HCT116 (cell line): ENCODE measurements around the gene TAF4. TPM values are rescaled to one million over a fixed set of nuclear protein-coding genes. Genes with fewer than 3 reads are reported as not detected.

Experiments
- ATAC-seq: fragments of 200-7000 bp; cut with Tn5 transposase; 2 replicates; pipeline ENCODE4 v1.9.1; 2020; ENCODE audit warnings: mild to moderate bottlenecking, moderate library complexity
- BruUV-seq: library from RNA; stranded (reverse); fragments of 400-500 nt; replicated peaks from 2 replicates; lab custom pipeline; 2021; lab: Mats Ljungman, UMichigan
- CTCF ChIA-PET: fragments of 300-600 bp; sonication (Branson Sonifier 250); formaldehyde crosslinking; loops from one replicate; lab custom pipeline; 2021; ENCODE audit warnings: antibody characterized with exemption; lab: Charles Lee
- POLR2A ChIA-PET: fragments of 300-600, 350-600 bp; sonication (Branson Sonifier 250); formaldehyde crosslinking; loops from one replicate; lab custom pipeline; 2021; ENCODE audit warnings: antibody characterized with exemption; lab: Charles Lee
- RAD21 ChIA-PET, 2 experiments: fragments of 300-600 bp; sonication (Branson Sonifier 250); formaldehyde crosslinking; loops; one replicate each; lab custom pipeline; 2023; ENCODE audit warnings: low total read pairs in 2 of 2; ENCODE audit not compliant: uncharacterized antibody in 2 of 2, unreplicated experiment in 2 of 2, low non-redundant PET in 1 of 2; lab: Charles Lee
- DNase-seq: peaks from one replicate; pipeline ENCODE4 v3.0.0-alpha.2; 2010; ENCODE audit warnings: low read depth, low spot score
- H2AFZ ChIP-seq: fragments of 200-600 bp; shearing (Covaris generic), sonication (generic); 2 replicates; pipeline ENCODE4 v1.6.1; 2017; ENCODE audit warnings: low read depth, mixed run types, mixed read lengths, antibody characterized with exemption, low read length; ENCODE audit not compliant: poor library complexity, severe bottlenecking
- H3K27ac ChIP-seq: 2 replicates; pipeline ENCODE4 v1.5.1; 2012; ENCODE audit warnings: low read depth, low read length
- H3K27me3 ChIP-seq: fragments of 200-600 bp; sonication (generic); 2 replicates; pipeline ENCODE4 v1.6.1; 2016; ENCODE audit warnings: mixed run types, low read length, mixed read lengths; ENCODE audit not compliant: insufficient read depth
- H3K36me3 ChIP-seq, 2 experiments: fragments of 200-500 bp in 1 of 2; fragments of 200-600 bp in 1 of 2; sonication (Bioruptor generic) in 1 of 2; sonication (generic) in 1 of 2; 2 replicates each; pipeline versions ENCODE4 v1.5.1 to v1.6.1; 2014 to 2016; ENCODE audit warnings: low read length in 2 of 2, inconsistent platforms in 1 of 2, mixed read lengths in 1 of 2, mixed run types in 1 of 2; ENCODE audit not compliant: insufficient read depth in 2 of 2, control insufficient read depth in 1 of 2
- H3K4me1 ChIP-seq, 2 experiments: fragments of 200-600 bp in 1 of 2; sonication (generic) in 1 of 2; 2 replicates each; pipeline versions ENCODE4 v1.5.1 to v1.6.1; 2012 to 2017; ENCODE audit warnings: low read length in 2 of 2, inconsistent platforms in 1 of 2, mild to moderate bottlenecking in 1 of 2, mixed read lengths in 1 of 2, mixed run types in 1 of 2, moderate library complexity in 1 of 2; ENCODE audit not compliant: insufficient read depth in 2 of 2, control insufficient read depth in 1 of 2
- H3K4me2 ChIP-seq: fragments of 200-600 bp; sonication (generic); 2 replicates; pipeline ENCODE4 v1.6.1; 2017; ENCODE audit warnings: mixed run types, low read length, mixed read lengths
- H3K4me3 ChIP-seq, 2 experiments: fragments of 200-600 bp in 1 of 2; sonication (generic) in 1 of 2; replicated peaks in 1 of 2; 2 replicates each; pipeline ENCODE4 v1.5.1; 2011 to 2016; ENCODE audit warnings: low read length in 2 of 2, control low read depth in 1 of 2, low read depth in 1 of 2, mild to moderate bottlenecking in 1 of 2, mixed read lengths in 1 of 2, mixed run types in 1 of 2
- H3K79me2 ChIP-seq: fragments of 200-600 bp; sonication (generic); 2 replicates; pipeline ENCODE4 v1.6.1; 2017; ENCODE audit warnings: mild to moderate bottlenecking, mixed run types, low read length, moderate library complexity, mixed read lengths; ENCODE audit not compliant: insufficient read depth
- H3K9ac ChIP-seq: fragments of 200-600 bp; sonication (generic); 2 replicates; pipeline ENCODE4 v1.6.1; 2016; ENCODE audit warnings: low read length, mixed read lengths
- H3K9me2 ChIP-seq: fragments of 200-600 bp; sonication (generic), shearing (Covaris generic); 2 replicates; pipeline ENCODE4 v1.6.1; 2017; ENCODE audit warnings: mixed run types, mild to moderate bottlenecking, moderate library complexity; ENCODE audit not compliant: insufficient read depth
- H3K9me3 ChIP-seq, 2 experiments: fragments of 200-500 bp in 1 of 2; fragments of 200-600 bp in 1 of 2; sonication (Bioruptor generic) in 1 of 2; sonication (generic) in 1 of 2; 2 replicates each; pipeline ENCODE4 v1.6.1; 2014 to 2017; ENCODE audit warnings: low read length in 2 of 2, mixed read lengths in 2 of 2, inconsistent platforms in 1 of 2, low read depth in 1 of 2, mild to moderate bottlenecking in 1 of 2, mixed run types in 1 of 2, moderate library complexity in 1 of 2; ENCODE audit not compliant: control insufficient read depth in 1 of 2, insufficient read depth in 1 of 2
- H4K20me1 ChIP-seq: fragments of 200-600 bp; sonication (generic), shearing (Covaris generic); 2 replicates; pipeline ENCODE4 v1.6.1; 2017; ENCODE audit warnings: mixed run types, mild to moderate bottlenecking, moderate library complexity; ENCODE audit not compliant: insufficient read depth
- EGR1 ChIP-seq: IDR thresholded peaks from 2 replicates; pipeline ENCODE4 v1.6.1; 2012; ENCODE audit warnings: low read depth
- ELF1 ChIP-seq: IDR thresholded peaks from 2 replicates; pipeline ENCODE4 v1.6.1; 2012; ENCODE audit warnings: low read depth, borderline replicate concordance
- EZH2 ChIP-seq: fragments of 200-600 bp; sonication (generic); IDR thresholded peaks from 2 replicates; pipeline ENCODE4 v1.6.1; 2017; ENCODE audit warnings: antibody characterized with exemption, mixed run types
- EZH2phosphoT487 ChIP-seq: fragments of 200-600 bp; IDR thresholded peaks from 2 replicates; pipeline ENCODE4 v1.6.1; 2018; ENCODE audit warnings: antibody characterized with exemption, borderline replicate concordance
- FOSL1 ChIP-seq: IDR thresholded peaks from 2 replicates; pipeline ENCODE4 v1.6.1; 2012; ENCODE audit warnings: low read depth
- JUND ChIP-seq: IDR thresholded peaks from 2 replicates; pipeline ENCODE4 v1.6.1; 2012
- MAX ChIP-seq: IDR thresholded peaks from 2 replicates; pipeline ENCODE4 v1.6.1; 2012
- POLR2A ChIP-seq: IDR thresholded peaks from 2 replicates; pipeline ENCODE4 v1.7.0; 2011; ENCODE audit warnings: borderline replicate concordance; ENCODE audit not compliant: insufficient read depth, insufficient read length; ENCODE audit errors: extremely low read depth
- POLR2AphosphoS5 ChIP-seq: IDR thresholded peaks from 2 replicates; pipeline ENCODE4 v1.6.1; 2011; ENCODE audit warnings: mild to moderate bottlenecking, low read depth, low read length, moderate library complexity
- RAD21 ChIP-seq: IDR thresholded peaks from 2 replicates; pipeline ENCODE4 v1.6.1; 2012; ENCODE audit warnings: low read depth, mild to moderate bottlenecking
- REST ChIP-seq: IDR thresholded peaks from 2 replicates; pipeline ENCODE4 v1.6.1; 2012; ENCODE audit warnings: low read depth
- SIN3A ChIP-seq: IDR thresholded peaks from 2 replicates; pipeline ENCODE4 v1.6.1; 2012; ENCODE audit warnings: low read depth
- SP1 ChIP-seq: IDR thresholded peaks from 2 replicates; pipeline ENCODE4 v1.6.1; 2012; ENCODE audit warnings: low read depth
- SRF ChIP-seq: IDR thresholded peaks from 2 replicates; pipeline ENCODE4 v1.6.1; 2012; ENCODE audit warnings: low read depth
- ZFX ChIP-seq: fragments of 450-650 bp; IDR thresholded peaks from 2 replicates; pipeline ENCODE4 v1.6.1; 2017
- ZNF274 ChIP-seq: fragments of 200-500 bp; sonication (Bioruptor generic); IDR thresholded peaks from 2 replicates; pipeline ENCODE4 v1.6.1; 2014; ENCODE audit warnings: mild to moderate bottlenecking, low read depth, low read length, inconsistent platforms
- intact Hi-C: fragments of 100-400 bp; cut with micrococcal nuclease; formaldehyde crosslinking; loops from 2 replicates; pipeline ENCODE4 v1.10.0; 2022
- total RNA-seq: library from RNA; stranded (reverse); gene quantifications from one replicate; pipeline ENCODE4 v1.2.1, GENCODE V29; 2021; ENCODE audit not compliant: unreplicated experiment
- TF ChIP-seq, protein P1 (sequence below): IDR thresholded peaks from 2 replicates; pipeline ENCODE4 v1.6.1; 2012

TAF4 gene
- total RNA-seq, 1 experiment from 2014 or later = 26.8 TPM

- H2AFZ ChIP-seq = no peak overlapping the region
- H3K9ac ChIP-seq = no peak overlapping the region
- ChIA-PET RAD21 (no interaction called here), POLR2A (no interaction called here), CTCF (no interaction called here)
- no peaks in the 10 kb centered on the region for H3K4me1 ChIP-seq
- H3K4me2 ChIP-seq = no peak overlapping the region
- H3K79me2 ChIP-seq = peaks cover 94% of the 10 kb centered on the region
- TF ChIP-seq SP1 (no peak), MAX (no peak), EZH2phosphoT487 (no peak), ZNF274 (no peak)
- TF ChIP-seq, protein P1, sequence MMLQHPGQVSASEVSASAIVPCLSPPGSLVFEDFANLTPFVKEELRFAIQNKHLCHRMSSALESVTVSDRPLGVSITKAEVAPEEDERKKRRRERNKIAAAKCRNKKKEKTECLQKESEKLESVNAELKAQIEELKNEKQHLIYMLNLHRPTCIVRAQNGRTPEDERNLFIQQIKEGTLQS = no peak
- no peaks in the 10 kb centered on the region for H3K36me3 ChIP-seq
- no peaks in the 10 kb centered on the region for H3K27me3 ChIP-seq
- ATAC-seq = no peak
- intact Hi-C loops = no loop called here
- DNase-seq = no peak
- H3K9me2 ChIP-seq = no peaks in the 10 kb centered on the region
- H3K27ac ChIP-seq = no peak overlapping the region
- BruUV-seq = no TSS peak
- H4K20me1 ChIP-seq = 0 out of 2 replicates have a peak, but pooled peaks cover 4% of the 10 kb centered on the region
- no peaks in the 10 kb centered on the region for H3K9me3 ChIP-seq
- no peak overlapping the region for H3K4me3 ChIP-seq
Measured at GRCh38 chr20:62020935-62021701, 44.6 kb downstream of the TAF4 start.

GRCh38 chr20:62019881-62020492 is 45.7 kb downstream of the TAF4 start:
- Histone ChIP-seq H3K4me2 (no peak overlapping the region), H3K27ac (no peak overlapping the region), H4K20me1 (0 out of 2 replicates have a peak, but pooled peaks cover 4% of the 10 kb centered on the region), H3K27me3 (no peaks in the 10 kb centered on the region), H3K9me2 (no peaks in the 10 kb centered on the region), H3K9ac (no peak overlapping the region), H2AFZ (no peak overlapping the region), H3K79me2 (peaks cover 94% of the 10 kb centered on the region), H3K4me1 (no peaks in the 10 kb centered on the region), H3K36me3 (no peaks in the 10 kb centered on the region), H3K9me3 (no peaks in the 10 kb centered on the region), H3K4me3 (no peak overlapping the region)
- intact Hi-C loops = no loop called here
- ATAC-seq (no peak), DNase-seq (no peak)
- RAD21 ChIA-PET = no interaction called here
- CTCF ChIA-PET = no interaction called here
- POLR2A ChIA-PET = no interaction called here
- TF ChIP-seq EGR1 (no peak), ZNF274 (no peak), POLR2AphosphoS5 (no peak), SIN3A (no peak), POLR2A (no peak), SRF (no peak), JUND (no peak), REST (no peak), EZH2phosphoT487 (no peak), EZH2 (no peak), ZFX (no peak), RAD21 (no peak), FOSL1 (no peak), ELF1 (no peak), MAX (no peak)
- TF ChIP-seq, protein P1 = no peak
- no TSS peak for BruUV-seq
